Measurements from ENCODE around the gene ADPRS.

The ADPRS gene

DNA sequence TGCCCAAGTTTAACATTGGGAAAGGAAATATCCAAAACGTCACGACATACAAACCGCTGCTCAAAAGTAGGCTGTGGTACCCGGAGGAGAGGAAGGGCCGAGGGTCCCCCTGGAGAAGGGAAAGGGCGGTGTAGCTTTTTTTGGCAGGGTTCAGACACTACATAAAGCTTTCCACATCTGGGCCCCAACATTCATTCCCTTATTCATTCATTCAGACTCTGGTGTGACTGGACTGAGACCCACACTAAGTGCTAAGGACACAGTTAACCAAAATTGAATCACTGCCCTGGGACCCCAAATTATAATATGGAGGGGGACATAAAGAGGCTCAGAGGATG lies 46.6 kb downstream of the ADPRS start:
- no peak for DNase-seq

DNA sequence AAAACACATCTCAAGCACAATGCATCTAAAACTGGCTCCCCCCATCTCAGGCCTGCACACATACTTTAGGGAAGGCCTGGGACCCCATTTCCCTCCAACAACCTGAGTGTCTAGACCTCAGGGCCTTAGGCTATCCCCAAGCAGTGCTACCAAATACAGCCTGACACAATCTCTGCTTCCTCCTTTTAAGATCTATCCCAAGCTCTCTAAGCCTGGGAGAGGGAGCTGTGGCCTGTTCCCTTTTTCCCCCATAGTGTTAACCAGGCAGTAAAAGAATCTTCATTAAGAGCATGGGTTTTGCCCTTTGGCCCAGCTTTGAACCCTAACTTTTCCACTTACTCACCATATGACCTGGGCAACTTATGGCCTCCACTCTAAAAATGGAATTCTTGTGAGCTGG lies 47.1 kb downstream of the ADPRS start:
- no peak for DNase-seq

DNA sequence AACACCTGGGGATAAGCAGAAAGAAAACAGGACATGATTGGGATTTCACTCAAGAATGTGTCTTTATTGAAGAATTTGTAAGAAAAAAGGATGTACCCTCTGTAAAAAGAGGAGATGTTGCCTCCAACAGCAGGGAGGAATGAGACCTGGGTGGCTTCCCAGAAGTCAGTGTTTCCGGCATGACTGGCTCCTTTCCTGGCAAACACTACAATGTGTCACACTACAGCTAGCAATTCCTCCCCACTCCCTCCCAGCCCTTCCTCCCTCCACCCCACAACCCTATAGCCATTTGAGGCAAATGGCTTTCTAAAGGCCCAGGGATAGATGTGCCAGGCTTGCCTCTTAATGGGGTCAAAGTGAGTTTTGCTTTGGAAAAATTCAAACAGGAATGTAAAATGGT lies 47.8 kb downstream of the ADPRS start:
- DNase-seq = peak in 1 of 2 donors; percentile 19

- DNase-seq = no peak
Measured at GRCh38 chr1:36137226-36137625, 48.5 kb downstream of the ADPRS start.

DNA sequence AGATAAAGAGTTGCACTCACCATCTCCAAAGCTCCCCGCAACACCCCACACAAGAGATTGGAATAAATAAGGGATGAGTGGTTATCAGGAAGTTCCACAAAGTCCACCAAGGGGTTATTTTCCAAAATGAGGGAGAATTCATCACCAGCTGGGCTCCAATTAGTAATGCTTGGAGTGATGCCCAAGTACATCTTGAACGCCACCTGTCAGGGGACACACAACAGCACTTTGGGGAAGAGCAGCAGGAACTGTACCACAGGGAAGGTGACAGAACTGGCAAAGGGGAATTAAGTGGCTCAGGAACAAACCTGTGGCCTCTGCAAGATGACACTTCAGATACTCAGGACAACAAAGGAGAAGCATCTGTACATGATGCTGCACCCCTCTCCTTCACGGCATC lies 49.1 kb downstream of the ADPRS start:
- no peak for DNase-seq

GRCh38 chr1:36139521-36139920 lies 50.8 kb downstream of the ADPRS start:
- no peak for DNase-seq

DNA sequence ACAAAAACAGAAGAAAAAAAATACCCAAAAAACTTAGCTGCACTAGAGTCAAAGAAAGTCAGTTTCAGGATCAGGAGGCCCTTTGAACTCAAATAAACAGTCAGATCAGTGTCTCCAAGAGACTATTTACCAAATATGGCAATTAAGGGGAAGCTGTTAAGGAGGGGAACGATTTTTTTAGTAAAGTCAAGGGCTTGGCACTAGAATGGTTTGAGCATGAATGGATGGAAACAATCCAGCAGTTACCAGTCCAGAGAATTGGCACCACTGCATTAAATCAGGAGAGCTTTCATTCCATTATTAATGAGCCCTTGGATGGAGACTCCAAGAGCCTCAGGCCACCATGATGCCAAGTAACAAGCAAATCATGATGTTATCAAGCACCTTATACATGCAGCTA lies 53.4 kb downstream of the ADPRS start:
- DNase-seq = no peak

DNA sequence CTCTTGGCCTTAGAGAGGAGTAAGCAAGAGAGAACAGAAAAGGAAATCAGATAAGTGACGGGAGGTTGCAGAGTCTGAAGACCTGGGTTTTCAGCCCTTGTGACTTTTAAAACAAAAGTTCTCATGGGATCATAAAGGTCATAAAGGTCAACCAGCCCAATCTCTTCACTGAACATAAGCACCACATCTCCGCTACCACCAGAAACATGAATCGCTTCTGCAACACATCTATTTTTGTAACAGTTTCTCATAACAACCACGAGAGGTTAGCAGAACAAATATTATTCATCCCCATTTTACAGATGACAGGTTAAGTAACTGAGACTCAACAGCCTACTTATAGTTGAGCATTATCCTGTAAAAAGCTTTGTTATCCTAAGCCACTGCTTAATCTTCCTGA lies 54.7 kb downstream of the ADPRS start:
- no peak for DNase-seq

Data from hippocampal formation (tissue), 2 donors.